Common myeloid progenitor, CD34-positive (primary cell): Measurements from ENCODE around the gene USP36.

Experiments
- CTCF ChIA-PET: fragments of 350-600 bp; sonication (Branson Sonifier 250); formaldehyde crosslinking; loops from one replicate; lab custom pipeline; 2021; ENCODE audit warnings: antibody characterized with exemption; lab: Charles Lee
- POLR2A ChIA-PET: fragments of 350-600 bp; sonication (Branson Sonifier 250); formaldehyde crosslinking; loops from one replicate; lab custom pipeline; 2021; ENCODE audit warnings: antibody characterized with exemption; lab: Charles Lee
- DNase-seq, 3 donors: peaks; one replicate each; pipeline versions ENCODE4 v3.0.0 to v3.0.0-alpha.2; 2013
- H3K27ac ChIP-seq, 2 experiments: 1 replicate in 1 of 2; 2 replicates in 1 of 2; pipeline ENCODE4 v1.7.0; 2013; ENCODE audit warnings: inconsistent platforms in 2 of 2, low read length in 2 of 2, mild to moderate bottlenecking in 2 of 2, low read depth in 1 of 2, moderate library complexity in 1 of 2; ENCODE audit not compliant: severe bottlenecking in 2 of 2, insufficient read depth in 1 of 2, poor library complexity in 1 of 2
- H3K27me3 ChIP-seq, 5 experiments: replicated peaks in 2 of 5; 1 replicate in 3 of 5; 2 replicates in 2 of 5; pipeline versions ENCODE4 v1.6.1 to v1.7.0; 2013; ENCODE audit warnings: low read length in 4 of 5, mild to moderate bottlenecking in 2 of 5, moderate library complexity in 2 of 5, inconsistent platforms in 1 of 5; ENCODE audit not compliant: insufficient read depth in 5 of 5, control insufficient read depth in 4 of 5
- H3K36me3 ChIP-seq, 4 experiments: 1 replicate in 2 of 4; 2 replicates in 2 of 4; pipeline versions ENCODE4 v1.6.1 to v1.7.0; 2013; ENCODE audit warnings: low read length in 3 of 4, control low read depth in 1 of 4, mild to moderate bottlenecking in 1 of 4; ENCODE audit not compliant: control insufficient read depth in 4 of 4, insufficient read depth in 4 of 4
- H3K4me1 ChIP-seq, 4 experiments: 1 replicate in 3 of 4; 2 replicates in 1 of 4; pipeline versions ENCODE4 v1.6.1 to v1.7.1; 2013; ENCODE audit warnings: low read length in 3 of 4, mild to moderate bottlenecking in 3 of 4, control low read depth in 1 of 4, inconsistent platforms in 1 of 4, moderate library complexity in 1 of 4; ENCODE audit not compliant: control insufficient read depth in 4 of 4, insufficient read depth in 4 of 4; ENCODE audit errors: control extremely low read depth in 1 of 4
- H3K4me3 ChIP-seq, 7 experiments: 1 replicate in 4 of 7; 2 replicates in 3 of 7; pipeline versions ENCODE4 v1.5.1 to v1.7.0; 2013; ENCODE audit warnings: mild to moderate bottlenecking in 7 of 7, low read length in 6 of 7, moderate library complexity in 6 of 7, inconsistent platforms in 2 of 7, low read depth in 2 of 7, control low read depth in 1 of 7; ENCODE audit not compliant: insufficient read depth in 4 of 7, control insufficient read depth in 1 of 7; ENCODE audit errors: extremely low read depth in 1 of 7
- H3K9me3 ChIP-seq, 5 experiments: 1 replicate in 4 of 5; 2 replicates in 1 of 5; pipeline versions ENCODE4 v1.6.1 to v1.7.1; 2013; ENCODE audit warnings: low read length in 4 of 5, mild to moderate bottlenecking in 2 of 5, inconsistent platforms in 1 of 5, low read depth in 1 of 5, moderate library complexity in 1 of 5; ENCODE audit not compliant: control insufficient read depth in 4 of 5, insufficient read depth in 2 of 5; ENCODE audit errors: control extremely low read depth in 1 of 5
- WGBS: methylation state at CpG from one replicate; pipeline ENCODE4 v1.1.5; 2013; ENCODE audit not compliant: insufficient coverage; 5-methylcytosine and 5-hydroxymethylcytosine counted together

The USP36 gene

DNA sequence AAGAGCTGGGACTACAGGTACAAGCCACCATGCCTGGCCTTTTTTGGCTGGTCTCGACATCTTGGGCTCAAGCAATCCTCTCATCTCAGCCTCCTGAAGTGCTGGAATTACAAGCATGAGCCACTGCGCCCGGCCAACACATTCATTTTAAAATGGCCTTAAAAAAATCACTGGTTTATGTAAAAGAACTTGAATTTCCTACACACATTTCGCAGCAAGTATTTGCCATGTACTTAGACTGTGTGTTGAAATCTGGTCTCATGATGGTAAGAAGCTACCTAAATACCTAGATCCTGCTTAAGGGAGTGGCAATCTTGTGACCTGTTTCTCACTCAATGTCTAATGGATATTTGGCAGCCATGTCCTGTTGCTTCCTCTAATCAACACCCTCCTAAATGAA lies 50.1 kb downstream of the USP36 start:
- Histone ChIP-seq H3K4me3 (no peak overlapping the region), H3K36me3 (peaks cover 0 to 40% (median 23%) of the 10 kb centered on the region in 4 experiments), H3K27me3 (no peaks in the 10 kb centered on the region), H3K4me1 (peaks cover 0 to 3% (median 0%) of the 10 kb centered on the region in 4 experiments), H3K9me3 (no peaks in the 10 kb centered on the region), H3K27ac (no peak overlapping the region)
- CTCF ChIA-PET: interaction anchor here (1.1 to 1.4 kb wide), 2 partner anchors 10 to 47 kb away, joined by 3 to 10 read pairs; no protein-coding TSS in a partner anchor
- no peak for DNase-seq
- POLR2A ChIA-PET: interaction anchor here (0.6 kb wide), 1 partner anchor 31 kb away, joined by 3 read pairs; no protein-coding TSS in a partner anchor
- WGBS: no CpG with 5 or more reads among the region's 4 CpGs

DNA sequence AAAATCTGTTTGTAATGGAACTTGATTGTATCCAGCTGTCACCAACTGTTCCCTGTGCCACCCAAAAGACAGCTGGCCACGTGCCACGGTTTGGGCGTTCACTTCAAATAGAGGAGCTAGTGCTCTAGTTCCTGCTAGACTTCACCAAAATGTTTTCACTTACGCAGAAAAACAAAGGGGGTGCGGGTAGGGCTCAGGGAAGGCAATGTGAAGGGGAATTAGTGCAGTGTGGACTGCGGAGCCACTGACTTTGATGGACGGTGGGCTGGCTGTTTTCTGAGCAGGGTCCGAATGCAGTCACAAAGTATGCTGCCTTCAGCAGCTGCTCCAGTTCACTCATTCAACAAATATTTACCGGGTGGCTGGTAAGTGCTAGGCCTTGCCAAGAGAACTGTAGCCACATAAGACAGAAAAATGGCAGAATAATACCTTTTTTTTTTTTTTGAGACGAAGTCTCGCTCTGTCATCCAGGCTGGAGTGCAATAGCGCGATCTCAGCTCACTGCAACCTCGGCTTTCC lies 50.9 kb downstream of the USP36 start:
- Histone ChIP-seq H3K27me3 (no peaks in the 10 kb centered on the region), H3K9me3 (no peaks in the 10 kb centered on the region), H3K4me1 (peaks cover 0 to 3% (median 0%) of the 10 kb centered on the region in 4 experiments), H3K4me3 (no peak overlapping the region), H3K36me3 (peaks cover 0 to 32% (median 19%) of the 10 kb centered on the region in 4 experiments), H3K27ac (no peak overlapping the region)
- 96% methylated on average over 5 of the region's 14 CpGs for WGBS
- ChIA-PET CTCF (interaction anchor here (1.4 kb wide), 1 partner anchor 10 kb away, joined by 10 read pairs; no protein-coding TSS in a partner anchor), POLR2A (interaction anchor here (0.6 kb wide), 1 partner anchor 32 kb away, joined by 3 read pairs; no protein-coding TSS in a partner anchor)
- DNase-seq: peak in 1 of 3 donors; percentile 43

DNA sequence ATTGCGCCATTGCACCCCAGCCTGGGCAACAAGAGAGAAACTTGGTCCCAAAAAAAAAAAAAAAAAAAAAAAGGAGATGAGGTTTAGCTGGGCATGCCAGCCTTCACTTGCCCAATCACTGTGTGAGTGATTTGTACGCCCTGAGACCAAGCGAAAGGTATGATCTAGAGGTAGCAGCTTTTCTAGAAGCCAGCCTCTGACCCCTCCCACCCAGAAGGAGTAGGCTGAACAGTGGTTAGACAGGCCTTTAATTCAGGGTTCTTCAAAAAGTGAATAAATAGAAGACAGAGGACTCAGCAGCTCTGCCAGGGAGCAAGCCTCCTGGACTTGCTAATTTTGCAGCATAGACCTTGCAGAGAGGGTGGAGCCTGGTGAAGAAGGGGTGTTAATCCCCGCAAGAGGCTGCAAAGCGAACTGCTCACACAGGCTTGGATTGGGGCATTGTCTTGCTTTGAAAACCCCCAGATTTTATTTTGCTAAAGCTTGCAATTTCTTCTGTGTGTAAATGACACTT lies 51.4 kb downstream of the USP36 start:
- peaks cover 0 to 3% (median 0%) of the 10 kb centered on the region in 4 experiments for H3K4me1 ChIP-seq
- ChIA-PET POLR2A (no interaction called here), CTCF (interaction anchor here (1.4 kb wide), 1 partner anchor 11 kb away, joined by 10 read pairs; no protein-coding TSS in a partner anchor)
- no peak overlapping the region for H3K27ac ChIP-seq
- WGBS: 95% methylated on average over 5 of the region's 5 CpGs
- peaks cover 0 to 28% (median 16%) of the 10 kb centered on the region in 4 experiments for H3K36me3 ChIP-seq
- H3K4me3 ChIP-seq: no peak overlapping the region
- no peak for DNase-seq
- H3K27me3 ChIP-seq: no peaks in the 10 kb centered on the region
- no peaks in the 10 kb centered on the region for H3K9me3 ChIP-seq

DNA sequence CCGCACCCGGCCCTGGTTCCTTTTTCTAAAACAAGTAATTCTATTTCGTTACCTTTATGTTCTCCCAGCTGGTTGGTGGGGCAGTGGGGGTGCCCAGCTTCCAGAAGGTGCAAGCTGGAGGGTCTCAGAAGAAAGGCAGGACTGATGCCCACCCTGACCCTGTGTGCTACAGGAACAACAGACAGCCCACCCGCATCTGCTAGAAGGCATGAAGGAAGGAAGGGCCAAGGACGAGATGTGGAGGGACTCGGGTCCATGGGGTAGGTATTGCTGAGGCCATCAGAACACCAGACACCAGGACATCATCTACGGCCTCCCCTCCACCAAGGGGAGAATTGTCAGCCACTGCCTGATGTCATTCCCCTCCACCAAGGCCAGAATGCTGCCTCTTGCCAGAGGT lies 52.2 kb downstream of the USP36 start:
- 100% methylated on average over 3 of the region's 7 CpGs for WGBS
- ChIA-PET POLR2A (no interaction called here), CTCF (no interaction called here)
- Histone ChIP-seq H3K4me1 (peaks cover 0 to 5% (median 2%) of the 10 kb centered on the region in 4 experiments), H3K36me3 (peaks cover 0 to 21% (median 9%) of the 10 kb centered on the region in 4 experiments), H3K27me3 (no peaks in the 10 kb centered on the region), H3K4me3 (no peak overlapping the region), H3K27ac (no peak overlapping the region), H3K9me3 (no peaks in the 10 kb centered on the region)
- DNase-seq: no peak

DNA sequence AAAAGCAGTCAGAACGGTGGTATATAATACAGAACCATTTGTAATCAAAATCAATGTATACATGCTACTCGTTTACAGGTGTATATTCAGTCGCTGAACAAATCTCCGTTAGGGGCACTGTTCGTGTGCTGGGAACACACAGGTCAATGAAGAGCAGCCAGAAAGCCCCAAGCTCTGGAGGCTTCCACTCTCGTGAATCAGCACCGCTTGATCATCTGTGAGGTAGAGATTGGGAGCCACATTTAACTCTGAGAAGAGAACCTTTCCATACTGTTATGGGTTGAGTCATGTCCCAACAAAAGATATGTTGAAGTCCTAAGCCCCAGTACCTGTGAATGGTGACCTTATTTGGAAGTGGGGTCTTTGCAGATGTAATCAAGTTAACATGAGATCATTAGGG lies 53.2 kb downstream of the USP36 start:
- Histone ChIP-seq H3K4me1 (peaks cover 0 to 13% (median 7%) of the 10 kb centered on the region in 4 experiments), H3K4me3 (no peak overlapping the region), H3K27ac (no peak overlapping the region), H3K9me3 (no peaks in the 10 kb centered on the region), H3K27me3 (no peaks in the 10 kb centered on the region), H3K36me3 (peaks cover 0 to 15% (median 5%) of the 10 kb centered on the region in 4 experiments)
- DNase-seq: no peak
- ChIA-PET CTCF (no interaction called here), POLR2A (no interaction called here)
- WGBS: 98% methylated on average over 7 of the region's 7 CpGs

DNA sequence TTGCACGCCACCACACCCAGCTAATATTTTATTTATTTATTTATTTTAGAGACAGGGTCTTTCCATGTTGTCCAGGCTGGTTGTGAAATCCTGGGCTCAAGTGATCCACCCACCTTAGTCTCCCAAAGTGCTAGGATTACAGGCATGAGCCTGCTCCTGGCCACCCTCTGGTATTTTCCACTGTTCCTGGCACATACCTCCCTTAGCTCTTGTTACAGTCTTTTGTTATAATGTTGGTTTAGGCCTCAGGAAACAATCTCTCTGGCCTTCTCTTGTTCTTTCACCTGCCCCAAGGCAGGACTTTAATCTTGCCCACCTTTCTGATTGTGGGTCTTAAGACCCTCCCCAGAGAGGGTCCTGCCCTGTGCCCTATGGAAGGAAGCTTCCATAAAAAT lies 55.0 kb downstream of the USP36 start:
- Histone ChIP-seq H3K36me3 (peaks cover 0 to 5% (median 0%) of the 10 kb centered on the region in 4 experiments), H3K27ac (no peak overlapping the region), H3K9me3 (no peaks in the 10 kb centered on the region), H3K4me1 (peaks cover 1 to 17% (median 12%) of the 10 kb centered on the region in 4 experiments), H3K27me3 (no peaks in the 10 kb centered on the region), H3K4me3 (no peak overlapping the region)
- CTCF ChIA-PET: interaction anchor here (1.0 to 2.7 kb wide), 5 partner anchors 9 to 76 kb away, joined by 3 to 6 read pairs (median 4); no protein-coding TSS in a partner anchor
- no peak for DNase-seq
- POLR2A ChIA-PET: interaction anchor here (0.7 kb wide), 1 partner anchor 31 kb away, joined by 5 read pairs; no protein-coding TSS in a partner anchor
- no CpG with 5 or more reads among the region's 1 CpG for WGBS
